Neural cell (in vitro differentiated cells): Measurements from ENCODE around the gene PRSS53.

Source experiments
- CTCF ChIP-seq: fragments of 450-650 bp; IDR thresholded peaks from 2 replicates; pipeline ENCODE4 v1.5.1; 2014; ENCODE audit warnings: antibody characterized with exemption, mild to moderate bottlenecking, moderate library complexity; ENCODE audit not compliant: poor library complexity, severe bottlenecking
- EP300 ChIP-seq: fragments of 450-650 bp; conservative IDR thresholded peaks from 2 replicates; pipeline ENCODE4 v1.6.1; 2014; ENCODE audit warnings: antibody characterized with exemption, mild to moderate bottlenecking, moderate library complexity; ENCODE audit not compliant: poor library complexity, severe bottlenecking
- EZH2 ChIP-seq: fragments of 200-600, 300-800 bp; shearing (Covaris generic), sonication (generic); IDR thresholded peaks from 2 replicates; pipeline ENCODE4 v1.6.1; 2014; ENCODE audit warnings: antibody characterized with exemption, low read length, borderline replicate concordance, mild to moderate bottlenecking; ENCODE audit not compliant: insufficient read depth, poor library complexity, severe bottlenecking
- POLR2AphosphoS5 ChIP-seq: IDR thresholded peaks from 2 replicates; pipeline ENCODE4 v1.6.1; 2012
- RAD21 ChIP-seq: fragments of 450-650 bp; conservative IDR thresholded peaks from 2 replicates; pipeline ENCODE4 v1.6.1; 2014; ENCODE audit warnings: antibody characterized with exemption, mild to moderate bottlenecking, moderate library complexity
- REST ChIP-seq: IDR thresholded peaks from 2 replicates; pipeline ENCODE4 v1.6.1; 2012; ENCODE audit warnings: borderline replicate concordance
- SMC3 ChIP-seq: fragments of 450-650 bp; conservative IDR thresholded peaks from 2 replicates; pipeline ENCODE4 v1.6.1; 2014; ENCODE audit warnings: antibody characterized with exemption, mild to moderate bottlenecking, moderate library complexity; ENCODE audit not compliant: poor library complexity
- TAF1 ChIP-seq: IDR thresholded peaks from 2 replicates; pipeline ENCODE4 v1.6.1; 2012; ENCODE audit warnings: low read depth

GRCh38 chr16:31133046-31133501 is 44.3 kb upstream of the PRSS53 start:
- no peak for TF ChIP-seq CTCF
- TF ChIP-seq EP300 = no peak
- TF ChIP-seq EZH2 = no peak
- no peak for TF ChIP-seq REST
- TF ChIP-seq RAD21 = no peak
- no peak for TF ChIP-seq TAF1
- no peak for TF ChIP-seq POLR2AphosphoS5
- TF ChIP-seq SMC3 = no peak
